WTC11 (cell line): ENCODE results near the gene FAM200A. TPM values are rescaled to one million over a fixed set of nuclear protein-coding genes. Genes with fewer than 3 reads are reported as not detected.
A peak's percentile ranks its signal among the peaks of the same experiment; 100 is the strongest.

Experiments
- ATAC-seq: fragments of 200-7000 bp; cut with Tn5 transposase; 2 replicates; pipeline ENCODE4 v1.10.0; 2021; ENCODE audit warnings: mild to moderate bottlenecking, moderate library complexity
- CTCF ChIA-PET: fragments of 300-600 bp; sonication (Branson Sonifier 250); formaldehyde crosslinking; loops from one replicate; lab custom pipeline; 2021; ENCODE audit warnings: antibody characterized with exemption; lab: Charles Lee
- POLR2A ChIA-PET: fragments of 350-600 bp; sonication (Branson Sonifier 250); formaldehyde crosslinking; loops from one replicate; lab custom pipeline; 2021; ENCODE audit warnings: antibody characterized with exemption; lab: Charles Lee
- DNase-seq: peaks from one replicate; pipeline ENCODE4 v3.0.0; 2021; ENCODE audit warnings: low spot score
- H3K27ac Mint-ChIP-seq: 2 replicates; pipeline ENCODE4 v1.8.0; 2021; ENCODE audit warnings: mixed read lengths
- H3K27me3 Mint-ChIP-seq: 2 replicates; pipeline ENCODE4 v1.8.0; 2021; ENCODE audit warnings: low read depth, mild to moderate bottlenecking, moderate library complexity, mixed read lengths
- H3K36me3 Mint-ChIP-seq: 2 replicates; pipeline ENCODE4 v1.8.0; 2021; ENCODE audit warnings: mixed read lengths
- H3K4me1 Mint-ChIP-seq: 2 replicates; pipeline ENCODE4 v1.8.0; 2022; ENCODE audit warnings: mixed read lengths
- H3K4me3 Mint-ChIP-seq: 2 replicates; pipeline ENCODE4 v1.8.0; 2021; ENCODE audit warnings: mild to moderate bottlenecking, moderate library complexity, mixed read lengths
- H3K9me3 Mint-ChIP-seq: 2 replicates; pipeline ENCODE4 v1.8.0; 2021; ENCODE audit warnings: mixed read lengths
- EMX1 ChIP-seq: fragments of 250-450 bp; sonication (Bioruptor Pico); IDR thresholded peaks from 2 replicates; pipeline ENCODE4 v1.8.0; 2021; ENCODE audit warnings: mild to moderate bottlenecking
- FOXJ3 ChIP-seq: sonication (generic); formaldehyde crosslinking; IDR thresholded peaks from 2 replicates; pipeline ENCODE4 v1.9.0; 2021; ENCODE audit warnings: missing genetic modification reagents, mild to moderate bottlenecking, borderline replicate concordance
- GRHL2 ChIP-seq: fragments of 250-450 bp; sonication (Bioruptor Pico); IDR thresholded peaks from 2 replicates; pipeline ENCODE4 v1.8.0; 2022; ENCODE audit warnings: mild to moderate bottlenecking, moderate library complexity; ENCODE audit not compliant: insufficient replicate concordance, severe bottlenecking
- HMGA2 ChIP-seq: fragments of 250-450 bp; sonication (Bioruptor Pico); IDR thresholded peaks from 2 replicates; pipeline ENCODE4 v1.4.0; 2021; ENCODE audit warnings: mild to moderate bottlenecking, moderate library complexity
- NFATC4 ChIP-seq: fragments of 250-450 bp; sonication (Bioruptor Pico); IDR thresholded peaks from 2 replicates; pipeline ENCODE4 v1.9.0; 2021; ENCODE audit warnings: mild to moderate bottlenecking
- NR2C2 ChIP-seq: sonication (generic); formaldehyde crosslinking; IDR thresholded peaks from 2 replicates; pipeline ENCODE4 v1.8.0; 2022; ENCODE audit warnings: mild to moderate bottlenecking, missing genetic modification reagents
- SMAD3 ChIP-seq: sonication (generic); formaldehyde crosslinking; IDR thresholded peaks from 2 replicates; pipeline ENCODE4 v1.8.0; 2022; ENCODE audit warnings: missing genetic modification reagents, mild to moderate bottlenecking, borderline replicate concordance
- SMAD4 ChIP-seq: sonication (generic); formaldehyde crosslinking; IDR thresholded peaks from 2 replicates; pipeline ENCODE4 v1.8.0; 2022; ENCODE audit warnings: mild to moderate bottlenecking, missing genetic modification reagents
- SOX15 ChIP-seq: fragments of 250-450 bp; sonication (Bioruptor Pico); IDR thresholded peaks from 2 replicates; pipeline ENCODE4 v1.9.0; 2021; ENCODE audit warnings: mild to moderate bottlenecking
- TCF7 ChIP-seq: sonication (generic); formaldehyde crosslinking; IDR thresholded peaks from 2 replicates; pipeline ENCODE4 v1.8.0; 2022; ENCODE audit warnings: mild to moderate bottlenecking, low read depth, missing genetic modification reagents, moderate library complexity
- TP53 ChIP-seq: sonication (generic); formaldehyde crosslinking; IDR thresholded peaks from 2 replicates; pipeline ENCODE4 v1.8.1; 2023; ENCODE audit warnings: mild to moderate bottlenecking, missing genetic modification reagents
- ZBTB21 ChIP-seq: sonication (generic); formaldehyde crosslinking; IDR thresholded peaks from 2 replicates; pipeline ENCODE4 v1.8.1; 2023; ENCODE audit warnings: mild to moderate bottlenecking, missing genetic modification reagents, borderline replicate concordance
- ZNF232 ChIP-seq: sonication (generic); formaldehyde crosslinking; IDR thresholded peaks from 2 replicates; pipeline ENCODE4 v1.8.0; 2022; ENCODE audit warnings: mild to moderate bottlenecking, missing genetic modification reagents
- ZNF396 ChIP-seq: fragments of 250-450 bp; sonication (Bioruptor Pico); IDR thresholded peaks from 2 replicates; pipeline ENCODE4 v1.8.0; 2021; ENCODE audit warnings: mild to moderate bottlenecking, moderate library complexity, borderline replicate concordance
- total RNA-seq: library from RNA; stranded (reverse); gene quantifications from 3 replicates; pipeline ENCODE4 v1.2.3, GENCODE V29; 2021
- TF ChIP-seq, protein P1 (sequence below): fragments of 250-450 bp; sonication (Bioruptor Pico); IDR thresholded peaks from 2 replicates; pipeline ENCODE4 v1.8.0; 2021; ENCODE audit warnings: mild to moderate bottlenecking
- TF ChIP-seq, protein P2 (sequence below): fragments of 200-600 bp; IDR thresholded peaks from 2 replicates; pipeline ENCODE4 v1.8.0; 2022; ENCODE audit warnings: antibody characterized with exemption
- TF ChIP-seq, protein P3 (sequence below): sonication (generic); formaldehyde crosslinking; IDR thresholded peaks from 2 replicates; pipeline ENCODE4 v1.8.1; 2023; ENCODE audit warnings: mild to moderate bottlenecking, moderate library complexity, missing genetic modification reagents
- TF ChIP-seq, protein P4 (sequence below): sonication (generic); formaldehyde crosslinking; conservative IDR thresholded peaks from 2 replicates; pipeline ENCODE4 v1.8.1; 2023; ENCODE audit warnings: mild to moderate bottlenecking, low read depth, missing genetic modification reagents, moderate library complexity
- TF ChIP-seq, protein P5 (sequence below): fragments of 250-450 bp; sonication (Bioruptor Pico); conservative IDR thresholded peaks from 2 replicates; pipeline ENCODE4 v1.9.0; 2021; ENCODE audit warnings: mild to moderate bottlenecking
- TF ChIP-seq, protein P6 (sequence below): sonication (generic); formaldehyde crosslinking; conservative IDR thresholded peaks from 2 replicates; pipeline ENCODE4 v1.8.1; 2022; ENCODE audit warnings: mild to moderate bottlenecking, missing genetic modification reagents
- TF ChIP-seq, protein P7 (sequence below): sonication (generic); formaldehyde crosslinking; IDR thresholded peaks from 2 replicates; pipeline ENCODE4 v1.8.0; 2023; ENCODE audit warnings: mild to moderate bottlenecking, missing genetic modification reagents

The FAM200A gene
- total RNA-seq, 1 experiment from 2014 or later = 5.9 TPM

GRCh38 chr7:99514050-99514449 lies 37.9 kb downstream of the FAM200A start (continued):
- TF ChIP-seq, protein P1, sequence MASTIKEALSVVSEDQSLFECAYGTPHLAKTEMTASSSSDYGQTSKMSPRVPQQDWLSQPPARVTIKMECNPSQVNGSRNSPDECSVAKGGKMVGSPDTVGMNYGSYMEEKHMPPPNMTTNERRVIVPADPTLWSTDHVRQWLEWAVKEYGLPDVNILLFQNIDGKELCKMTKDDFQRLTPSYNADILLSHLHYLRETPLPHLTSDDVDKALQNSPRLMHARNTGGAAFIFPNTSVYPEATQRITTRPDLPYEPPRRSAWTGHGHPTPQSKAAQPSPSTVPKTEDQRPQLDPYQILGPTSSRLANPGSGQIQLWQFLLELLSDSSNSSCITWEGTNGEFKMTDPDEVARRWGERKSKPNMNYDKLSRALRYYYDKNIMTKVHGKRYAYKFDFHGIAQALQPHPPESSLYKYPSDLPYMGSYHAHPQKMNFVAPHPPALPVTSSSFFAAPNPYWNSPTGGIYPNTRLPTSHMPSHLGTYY (CRISPR knock-in tag) = no peak
- TF ChIP-seq GRHL2 (CRISPR knock-in tag) (no peak), SMAD4 (CRISPR knock-in tag) (no peak), SOX15 (CRISPR knock-in tag) (no peak), TP53 (no peak), NFATC4 (no peak), SMAD3 (CRISPR knock-in tag) (no peak), NR2C2 (CRISPR knock-in tag) (no peak), HMGA2 (CRISPR knock-in tag) (no peak), FOXJ3 (CRISPR knock-in tag) (no peak)
- TF ChIP-seq, protein P2, sequence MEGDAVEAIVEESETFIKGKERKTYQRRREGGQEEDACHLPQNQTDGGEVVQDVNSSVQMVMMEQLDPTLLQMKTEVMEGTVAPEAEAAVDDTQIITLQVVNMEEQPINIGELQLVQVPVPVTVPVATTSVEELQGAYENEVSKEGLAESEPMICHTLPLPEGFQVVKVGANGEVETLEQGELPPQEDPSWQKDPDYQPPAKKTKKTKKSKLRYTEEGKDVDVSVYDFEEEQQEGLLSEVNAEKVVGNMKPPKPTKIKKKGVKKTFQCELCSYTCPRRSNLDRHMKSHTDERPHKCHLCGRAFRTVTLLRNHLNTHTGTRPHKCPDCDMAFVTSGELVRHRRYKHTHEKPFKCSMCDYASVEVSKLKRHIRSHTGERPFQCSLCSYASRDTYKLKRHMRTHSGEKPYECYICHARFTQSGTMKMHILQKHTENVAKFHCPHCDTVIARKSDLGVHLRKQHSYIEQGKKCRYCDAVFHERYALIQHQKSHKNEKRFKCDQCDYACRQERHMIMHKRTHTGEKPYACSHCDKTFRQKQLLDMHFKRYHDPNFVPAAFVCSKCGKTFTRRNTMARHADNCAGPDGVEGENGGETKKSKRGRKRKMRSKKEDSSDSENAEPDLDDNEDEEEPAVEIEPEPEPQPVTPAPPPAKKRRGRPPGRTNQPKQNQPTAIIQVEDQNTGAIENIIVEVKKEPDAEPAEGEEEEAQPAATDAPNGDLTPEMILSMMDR = no peak
- TF ChIP-seq, protein P3, sequence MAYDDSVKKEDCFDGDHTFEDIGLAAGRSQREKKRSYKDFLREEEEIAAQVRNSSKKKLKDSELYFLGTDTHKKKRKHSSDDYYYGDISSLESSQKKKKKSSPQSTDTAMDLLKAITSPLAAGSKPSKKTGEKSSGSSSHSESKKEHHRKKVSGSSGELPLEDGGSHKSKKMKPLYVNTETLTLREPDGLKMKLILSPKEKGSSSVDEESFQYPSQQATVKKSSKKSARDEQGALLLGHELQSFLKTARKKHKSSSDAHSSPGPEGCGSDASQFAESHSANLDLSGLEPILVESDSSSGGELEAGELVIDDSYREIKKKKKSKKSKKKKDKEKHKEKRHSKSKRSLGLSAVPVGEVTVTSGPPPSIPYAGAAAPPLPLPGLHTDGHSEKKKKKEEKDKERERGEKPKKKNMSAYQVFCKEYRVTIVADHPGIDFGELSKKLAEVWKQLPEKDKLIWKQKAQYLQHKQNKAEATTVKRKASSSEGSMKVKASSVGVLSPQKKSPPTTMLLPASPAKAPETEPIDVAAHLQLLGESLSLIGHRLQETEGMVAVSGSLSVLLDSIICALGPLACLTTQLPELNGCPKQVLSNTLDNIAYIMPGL (CRISPR knock-in tag) = no peak
- TF ChIP-seq, protein P4, sequence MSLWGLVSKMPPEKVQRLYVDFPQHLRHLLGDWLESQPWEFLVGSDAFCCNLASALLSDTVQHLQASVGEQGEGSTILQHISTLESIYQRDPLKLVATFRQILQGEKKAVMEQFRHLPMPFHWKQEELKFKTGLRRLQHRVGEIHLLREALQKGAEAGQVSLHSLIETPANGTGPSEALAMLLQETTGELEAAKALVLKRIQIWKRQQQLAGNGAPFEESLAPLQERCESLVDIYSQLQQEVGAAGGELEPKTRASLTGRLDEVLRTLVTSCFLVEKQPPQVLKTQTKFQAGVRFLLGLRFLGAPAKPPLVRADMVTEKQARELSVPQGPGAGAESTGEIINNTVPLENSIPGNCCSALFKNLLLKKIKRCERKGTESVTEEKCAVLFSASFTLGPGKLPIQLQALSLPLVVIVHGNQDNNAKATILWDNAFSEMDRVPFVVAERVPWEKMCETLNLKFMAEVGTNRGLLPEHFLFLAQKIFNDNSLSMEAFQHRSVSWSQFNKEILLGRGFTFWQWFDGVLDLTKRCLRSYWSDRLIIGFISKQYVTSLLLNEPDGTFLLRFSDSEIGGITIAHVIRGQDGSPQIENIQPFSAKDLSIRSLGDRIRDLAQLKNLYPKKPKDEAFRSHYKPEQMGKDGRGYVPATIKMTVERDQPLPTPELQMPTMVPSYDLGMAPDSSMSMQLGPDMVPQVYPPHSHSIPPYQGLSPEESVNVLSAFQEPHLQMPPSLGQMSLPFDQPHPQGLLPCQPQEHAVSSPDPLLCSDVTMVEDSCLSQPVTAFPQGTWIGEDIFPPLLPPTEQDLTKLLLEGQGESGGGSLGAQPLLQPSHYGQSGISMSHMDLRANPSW (CRISPR knock-in tag) = no peak
- TF ChIP-seq, protein P5, sequence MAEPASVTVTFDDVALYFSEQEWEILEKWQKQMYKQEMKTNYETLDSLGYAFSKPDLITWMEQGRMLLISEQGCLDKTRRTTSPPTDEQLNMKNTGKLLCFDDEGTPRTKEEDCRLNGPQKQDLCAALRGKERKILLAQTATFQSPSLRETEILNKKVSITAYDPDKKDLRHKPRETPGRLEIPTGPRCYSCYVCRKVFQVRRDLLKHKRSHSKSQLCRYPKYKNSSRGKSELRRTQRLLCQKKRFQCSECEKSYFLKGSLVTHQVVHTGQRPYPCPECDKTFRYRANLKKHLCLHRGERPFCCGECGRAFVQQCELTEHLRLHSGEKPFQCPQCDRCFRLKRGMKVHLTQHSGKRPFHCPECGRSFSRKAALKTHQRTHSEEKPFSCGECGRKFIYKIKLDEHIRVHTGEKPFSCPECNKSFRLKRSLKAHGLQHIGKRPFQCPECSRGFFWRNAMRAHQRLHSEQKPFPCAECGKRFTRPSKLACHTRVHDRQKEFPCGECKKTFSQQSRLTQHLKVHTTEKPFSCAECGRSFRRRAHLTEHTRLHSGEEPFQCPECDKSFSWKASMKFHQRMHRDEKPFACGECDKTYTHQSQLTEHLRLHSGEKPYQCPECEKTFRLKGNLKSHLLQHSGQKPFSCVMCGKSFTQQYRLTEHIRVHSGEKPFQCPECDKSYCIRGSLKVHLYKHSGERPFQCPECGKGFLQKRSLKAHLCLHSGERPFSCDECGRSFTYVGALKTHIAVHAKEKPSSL (CRISPR knock-in tag) = no peak
- TF ChIP-seq, protein P6, sequence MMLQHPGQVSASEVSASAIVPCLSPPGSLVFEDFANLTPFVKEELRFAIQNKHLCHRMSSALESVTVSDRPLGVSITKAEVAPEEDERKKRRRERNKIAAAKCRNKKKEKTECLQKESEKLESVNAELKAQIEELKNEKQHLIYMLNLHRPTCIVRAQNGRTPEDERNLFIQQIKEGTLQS = no peak
- TF ChIP-seq, all 79 proteins: peak for 0

DNA sequence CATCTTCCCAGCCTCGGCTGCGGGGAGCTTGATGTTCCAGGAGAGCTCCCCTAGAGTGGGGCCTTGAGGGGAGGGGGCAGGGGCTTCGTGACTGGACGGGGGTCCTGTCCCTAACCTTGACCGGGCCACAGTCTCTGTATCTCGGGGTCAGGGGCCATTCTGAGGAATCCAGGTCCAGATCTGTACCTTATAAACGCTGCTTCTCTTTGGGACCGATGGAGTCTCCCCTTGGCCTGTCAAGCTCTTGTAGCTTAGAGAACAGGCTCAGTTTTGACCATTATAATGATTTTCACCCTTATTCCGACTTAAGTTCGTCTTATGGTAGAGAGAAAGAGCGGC lies 46.6 kb downstream of the FAM200A start:
- H3K27me3 Mint-ChIP-seq = no peaks in the 10 kb centered on the region
- peaks cover 19% of the 10 kb centered on the region for H3K4me1 Mint-ChIP-seq
- H3K27ac Mint-ChIP-seq = peak overlapping the region; percentile 93
- CTCF ChIA-PET = interaction anchor here (1.0 to 1.7 kb wide), 8 partner anchors 18 to 485 kb away, joined by 3 to 11 read pairs (median 4); partner anchors contain the start of genes FAM200A and ZSCAN25
- POLR2A ChIA-PET = interaction anchor here (1.1 to 1.3 kb wide), 4 partner anchors 10 to 111 kb away, joined by 3 to 5 read pairs (median 4); partner anchors contain the start of genes BUD31, FAM200A, PDAP1 and ZSCAN25
- H3K4me3 Mint-ChIP-seq = peak overlapping the region; percentile 91
- ATAC-seq (no peak), DNase-seq (no peak)
- peaks cover 3% of the 10 kb centered on the region; the same call in 1 of the 2 replicates for H3K36me3 Mint-ChIP-seq
- H3K9me3 Mint-ChIP-seq = peaks cover 10% of the 10 kb centered on the region
- TF ChIP-seq, protein P7, sequence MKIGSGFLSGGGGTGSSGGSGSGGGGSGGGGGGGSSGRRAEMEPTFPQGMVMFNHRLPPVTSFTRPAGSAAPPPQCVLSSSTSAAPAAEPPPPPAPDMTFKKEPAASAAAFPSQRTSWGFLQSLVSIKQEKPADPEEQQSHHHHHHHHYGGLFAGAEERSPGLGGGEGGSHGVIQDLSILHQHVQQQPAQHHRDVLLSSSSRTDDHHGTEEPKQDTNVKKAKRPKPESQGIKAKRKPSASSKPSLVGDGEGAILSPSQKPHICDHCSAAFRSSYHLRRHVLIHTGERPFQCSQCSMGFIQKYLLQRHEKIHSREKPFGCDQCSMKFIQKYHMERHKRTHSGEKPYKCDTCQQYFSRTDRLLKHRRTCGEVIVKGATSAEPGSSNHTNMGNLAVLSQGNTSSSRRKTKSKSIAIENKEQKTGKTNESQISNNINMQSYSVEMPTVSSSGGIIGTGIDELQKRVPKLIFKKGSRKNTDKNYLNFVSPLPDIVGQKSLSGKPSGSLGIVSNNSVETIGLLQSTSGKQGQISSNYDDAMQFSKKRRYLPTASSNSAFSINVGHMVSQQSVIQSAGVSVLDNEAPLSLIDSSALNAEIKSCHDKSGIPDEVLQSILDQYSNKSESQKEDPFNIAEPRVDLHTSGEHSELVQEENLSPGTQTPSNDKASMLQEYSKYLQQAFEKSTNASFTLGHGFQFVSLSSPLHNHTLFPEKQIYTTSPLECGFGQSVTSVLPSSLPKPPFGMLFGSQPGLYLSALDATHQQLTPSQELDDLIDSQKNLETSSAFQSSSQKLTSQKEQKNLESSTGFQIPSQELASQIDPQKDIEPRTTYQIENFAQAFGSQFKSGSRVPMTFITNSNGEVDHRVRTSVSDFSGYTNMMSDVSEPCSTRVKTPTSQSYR (CRISPR knock-in tag) = no peak
- TF ChIP-seq, protein P2 = no peak
- TF ChIP-seq EMX1 = no peak
- TF ChIP-seq ZNF396 (CRISPR knock-in tag) = no peak
- no peak for TF ChIP-seq ZBTB21 (CRISPR knock-in tag)
- no peak for TF ChIP-seq ZNF232 (CRISPR knock-in tag)
- no peak for TF ChIP-seq TCF7 (CRISPR knock-in tag)
